Stimulated activated CD4-positive, alpha-beta T cell treated with anti-CD3 and anti-CD28 coated beads, TNF-alpha, amount 100 ng/mL, for 48 hours (primary cell): ENCODE results near the gene TSKU.

Source experiments
- DNase-seq, 3 donors: peaks; one replicate each; pipeline ENCODE4 v3.0.0-alpha.2; 2020; ENCODE audit warnings: low read depth in 3 of 3

Gene TSKU

DNA sequence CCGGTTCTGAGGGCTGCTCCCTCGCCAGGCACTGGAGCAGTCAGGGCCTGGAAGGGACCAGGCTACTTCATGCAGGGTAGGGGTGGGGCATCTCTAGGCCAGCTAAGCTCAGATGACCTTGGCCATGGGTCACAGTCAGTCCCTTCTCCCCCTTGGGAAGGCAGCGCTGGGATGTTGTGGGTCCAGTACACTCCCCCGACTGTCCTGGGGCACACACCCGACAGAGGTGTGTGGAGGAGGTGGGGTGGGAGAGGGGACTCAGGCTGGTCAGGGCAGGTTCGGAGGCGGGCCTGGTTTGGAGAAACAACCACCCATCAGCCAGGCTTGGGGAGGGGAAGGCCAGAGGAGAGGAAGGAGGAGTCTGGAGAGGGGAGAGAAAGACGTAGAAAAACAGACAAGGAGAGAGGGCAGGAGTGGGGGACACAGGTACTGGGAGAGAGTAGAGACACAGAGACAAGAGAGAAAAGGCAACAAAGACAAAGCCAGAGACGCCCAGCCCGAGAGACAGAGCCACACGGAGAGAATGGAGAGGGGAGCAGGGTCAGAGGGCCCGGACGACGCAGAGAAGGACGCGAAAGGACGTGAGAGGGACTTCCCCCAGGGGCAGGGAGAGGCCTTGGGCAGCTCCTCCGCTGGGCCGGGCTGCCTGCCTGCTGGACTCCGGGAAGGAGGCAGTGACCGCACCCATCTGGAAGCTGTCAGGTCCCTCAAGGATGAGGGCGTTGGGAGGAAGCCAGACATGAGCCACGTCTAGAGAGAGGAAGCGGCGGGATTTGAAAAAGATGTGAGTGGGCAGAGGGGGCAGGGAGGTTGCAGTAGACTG, 30.6 kb upstream of the TSKU start:
- DNase-seq, result no peak

DNA sequence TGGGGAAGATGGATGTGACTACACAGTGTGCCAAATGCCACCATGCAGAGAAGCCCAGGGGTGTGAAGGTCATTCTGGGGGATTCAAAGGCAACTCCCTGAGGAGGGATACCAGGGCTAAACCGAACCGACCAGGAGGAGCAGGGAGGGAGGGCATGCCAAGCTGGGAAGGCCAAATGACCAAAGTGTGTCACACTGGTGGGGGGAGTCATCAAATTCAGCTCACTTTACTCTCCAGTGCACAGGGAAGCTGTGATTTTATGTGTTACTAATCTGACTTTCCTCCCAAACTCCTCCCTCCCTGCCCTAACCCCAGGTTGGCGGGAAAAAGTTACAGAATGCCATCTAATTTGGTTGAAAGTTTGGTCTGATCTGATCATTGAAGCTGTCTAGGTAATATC, 29.7 kb upstream of the TSKU start:
- no peak for DNase-seq

DNA sequence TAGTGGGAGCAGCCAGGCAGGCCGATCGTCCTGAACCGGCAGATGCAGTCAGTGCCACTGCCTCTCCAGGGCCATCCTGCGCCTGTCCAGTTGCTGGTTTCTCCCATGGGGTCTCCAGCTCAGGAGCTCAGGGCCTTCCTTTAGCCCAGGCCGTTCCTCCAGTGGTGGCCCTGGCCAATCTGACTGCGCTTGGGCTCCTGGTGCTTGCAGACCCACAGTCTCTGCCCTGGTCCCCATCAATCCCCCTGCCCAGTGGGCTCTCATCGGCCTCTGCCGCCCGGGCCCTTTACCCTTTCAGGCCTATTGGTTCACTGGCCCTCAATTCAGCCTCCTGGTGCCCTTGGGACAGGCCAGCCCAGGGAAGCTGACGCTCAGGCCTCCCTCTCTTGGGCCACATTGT, 29.2 kb upstream of the TSKU start:
- DNase-seq, result no peak

DNA sequence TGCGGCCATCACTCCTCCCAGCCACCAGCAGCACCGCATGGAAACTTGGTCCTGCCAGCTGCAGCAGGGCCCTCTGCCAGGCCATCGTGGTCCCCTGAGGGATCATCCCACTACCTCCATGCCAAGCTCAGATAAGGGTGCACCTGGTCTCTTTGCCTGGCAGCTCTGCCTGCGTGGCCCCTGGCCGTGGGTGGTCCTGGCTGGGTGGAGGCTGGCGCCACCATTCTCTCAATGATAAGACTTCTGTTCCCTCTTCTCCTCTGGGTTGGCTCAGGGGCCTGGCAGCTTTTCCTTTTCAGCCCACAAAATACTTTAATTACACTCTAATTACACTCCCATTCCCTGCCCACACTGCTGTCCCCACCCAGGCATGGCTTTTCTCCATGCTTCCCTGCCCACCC, 26.8 kb upstream of the TSKU start:
- DNase-seq, result no peak

DNA sequence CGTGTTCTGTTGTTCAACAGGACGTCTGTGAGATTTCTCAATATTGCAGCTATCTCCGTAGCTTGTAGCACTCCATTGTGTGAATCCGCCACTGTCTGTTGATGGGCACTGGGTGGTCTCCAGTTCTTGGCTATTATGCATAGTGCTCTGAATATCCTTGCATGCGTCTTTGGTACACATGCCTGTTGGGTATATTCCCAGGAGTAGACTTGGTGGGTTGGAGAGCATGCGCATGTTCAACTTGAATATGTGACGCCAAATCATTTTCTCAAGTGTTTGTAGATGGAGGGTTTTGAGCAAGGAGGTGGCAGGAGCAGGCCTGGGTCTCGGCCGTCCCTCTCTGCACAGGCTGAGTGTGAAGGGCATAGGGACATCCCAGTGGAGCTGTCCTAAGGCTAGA, 24.8 kb upstream of the TSKU start:
- no peak for DNase-seq

DNA sequence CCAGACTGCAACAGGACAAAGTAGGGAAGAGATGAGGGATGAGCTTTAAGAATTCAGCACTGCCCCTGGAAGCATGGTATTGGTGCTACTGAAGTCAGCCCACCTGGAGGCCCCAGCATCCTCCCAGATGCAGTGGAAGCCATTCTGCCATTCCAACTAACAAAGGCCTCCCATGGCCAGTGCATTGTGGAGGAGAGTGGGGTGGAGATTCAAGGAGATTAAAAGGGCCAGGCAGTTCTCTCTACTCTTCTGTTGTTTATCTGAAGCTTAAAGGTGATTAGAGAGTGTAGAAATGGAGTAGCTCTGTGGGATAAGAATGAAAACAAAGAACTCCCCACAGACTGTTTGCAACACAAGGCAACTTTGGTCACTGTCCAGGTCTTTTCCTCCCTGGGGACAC, 24.1 kb upstream of the TSKU start:
- no peak for DNase-seq

DNA sequence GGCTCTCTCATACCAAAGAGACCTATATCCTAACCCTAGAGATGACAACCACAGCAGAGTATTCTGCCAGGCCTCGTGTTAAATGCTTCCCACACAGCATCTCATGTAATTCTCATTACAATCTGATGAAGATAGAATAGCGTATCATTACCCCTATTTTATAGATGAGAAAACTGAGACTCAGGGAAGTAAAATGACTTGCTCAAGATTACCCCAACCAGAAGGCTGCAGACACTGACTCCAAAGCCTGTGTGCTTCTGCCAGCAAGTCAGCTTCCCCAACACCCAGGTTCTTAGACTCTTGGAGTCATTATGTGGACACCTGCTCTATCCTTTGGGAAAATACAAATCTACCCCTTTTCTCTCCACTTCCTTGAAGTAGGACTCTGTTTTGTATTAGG, 23.6 kb upstream of the TSKU start:
- no peak for DNase-seq

DNA sequence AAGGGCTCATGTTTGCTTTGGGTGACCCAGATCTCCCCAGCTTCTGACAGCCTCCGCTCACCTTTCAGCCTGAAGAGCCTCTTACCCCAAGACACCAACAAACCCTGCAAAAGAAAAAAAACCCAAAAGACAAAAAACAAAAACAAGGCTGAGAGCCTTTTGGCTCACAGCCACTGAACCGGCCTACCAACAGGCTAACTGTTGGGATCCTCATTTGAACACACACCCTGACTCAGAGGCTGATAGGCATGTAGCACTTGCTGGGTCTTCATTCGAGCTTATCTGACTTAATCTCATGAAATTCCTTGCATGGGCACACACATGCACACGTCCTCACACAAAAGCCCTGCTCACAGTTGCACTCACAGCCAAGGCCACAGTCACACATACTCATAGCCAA, 22.9 kb upstream of the TSKU start:
- DNase-seq, result no peak

DNA sequence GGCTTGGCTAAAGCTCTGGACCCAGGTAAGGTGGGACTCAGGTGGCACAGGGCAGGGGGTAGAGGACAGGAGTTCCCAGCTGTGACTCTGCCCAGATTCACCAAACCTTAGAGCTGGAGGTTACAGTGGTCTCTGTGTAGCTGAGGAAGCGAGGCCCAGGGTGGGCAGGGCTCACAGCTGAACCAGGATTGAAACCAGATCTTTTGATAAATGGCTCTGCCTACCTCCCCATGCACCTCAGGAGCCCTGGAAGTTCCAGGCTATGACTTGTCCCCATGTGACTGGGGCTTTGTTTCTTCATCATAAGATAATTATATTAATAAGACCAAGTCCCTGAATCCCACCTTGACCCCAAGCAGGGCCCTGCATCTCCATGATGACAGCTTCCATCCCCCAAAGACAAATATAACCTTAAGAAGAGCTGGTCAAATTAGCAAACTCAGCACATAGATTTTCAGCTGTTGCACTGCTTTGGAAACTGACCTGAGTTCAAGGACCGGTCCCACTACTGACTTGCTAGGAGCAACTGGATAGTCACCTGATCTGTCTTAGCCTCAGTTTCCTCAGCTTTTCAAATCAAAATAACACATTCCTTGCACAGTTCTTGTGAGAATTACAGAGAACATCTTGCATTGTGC, 21.3 kb upstream of the TSKU start:
- no peak for DNase-seq

DNA sequence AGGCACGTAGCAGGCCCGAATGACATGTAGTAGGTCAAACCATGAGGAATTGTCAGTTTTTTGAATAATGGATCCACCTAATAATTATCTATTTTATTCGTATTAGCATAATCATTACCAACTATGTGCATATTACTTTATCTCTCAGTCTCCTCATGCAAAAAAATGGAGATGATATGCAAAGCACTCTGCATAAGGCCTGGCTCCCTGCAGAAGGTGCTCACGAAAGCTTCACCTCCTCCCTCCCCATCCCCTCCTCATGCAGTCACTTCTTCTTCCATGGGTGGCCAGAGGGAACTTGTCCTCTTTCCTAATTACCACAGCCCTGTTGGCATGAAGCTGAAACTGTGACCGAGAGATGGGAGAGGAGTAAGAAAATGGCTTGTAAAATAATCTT, 20.8 kb upstream of the TSKU start:
- DNase-seq, result no peak

DNA sequence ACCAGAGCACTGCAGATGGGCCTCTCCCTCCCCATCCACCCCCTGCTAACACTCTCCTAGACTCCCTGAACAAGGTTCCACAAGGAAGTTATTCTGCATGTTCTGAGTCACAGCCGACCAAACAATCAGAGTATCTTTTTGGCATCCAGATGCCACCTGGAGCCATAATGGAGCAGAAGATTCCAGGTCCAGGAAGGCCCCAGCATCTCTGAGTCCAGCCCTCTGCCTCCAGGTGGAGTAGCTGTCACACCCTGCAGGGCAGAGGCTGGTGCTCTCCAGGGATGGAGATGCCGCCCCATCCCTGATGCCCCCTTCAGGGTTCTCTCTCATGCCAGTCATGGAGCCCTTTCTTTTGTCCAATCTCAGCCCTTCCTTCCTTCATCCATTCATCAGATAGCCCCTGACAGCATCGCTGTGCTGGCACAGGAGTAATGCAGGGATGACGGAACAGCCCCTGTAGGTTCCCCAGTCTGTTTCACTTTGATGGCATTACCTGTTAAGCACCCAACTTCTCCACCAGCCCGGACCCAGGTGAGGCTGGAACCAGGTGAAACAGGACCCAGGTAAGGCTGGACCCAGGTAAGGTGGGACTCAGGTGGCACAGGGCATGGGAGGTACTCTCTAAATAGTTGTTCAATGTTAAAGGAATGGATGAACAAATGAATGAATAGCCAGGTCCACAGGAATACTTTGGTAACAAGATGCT, 20.1 kb upstream of the TSKU start:
- no peak for DNase-seq

DNA sequence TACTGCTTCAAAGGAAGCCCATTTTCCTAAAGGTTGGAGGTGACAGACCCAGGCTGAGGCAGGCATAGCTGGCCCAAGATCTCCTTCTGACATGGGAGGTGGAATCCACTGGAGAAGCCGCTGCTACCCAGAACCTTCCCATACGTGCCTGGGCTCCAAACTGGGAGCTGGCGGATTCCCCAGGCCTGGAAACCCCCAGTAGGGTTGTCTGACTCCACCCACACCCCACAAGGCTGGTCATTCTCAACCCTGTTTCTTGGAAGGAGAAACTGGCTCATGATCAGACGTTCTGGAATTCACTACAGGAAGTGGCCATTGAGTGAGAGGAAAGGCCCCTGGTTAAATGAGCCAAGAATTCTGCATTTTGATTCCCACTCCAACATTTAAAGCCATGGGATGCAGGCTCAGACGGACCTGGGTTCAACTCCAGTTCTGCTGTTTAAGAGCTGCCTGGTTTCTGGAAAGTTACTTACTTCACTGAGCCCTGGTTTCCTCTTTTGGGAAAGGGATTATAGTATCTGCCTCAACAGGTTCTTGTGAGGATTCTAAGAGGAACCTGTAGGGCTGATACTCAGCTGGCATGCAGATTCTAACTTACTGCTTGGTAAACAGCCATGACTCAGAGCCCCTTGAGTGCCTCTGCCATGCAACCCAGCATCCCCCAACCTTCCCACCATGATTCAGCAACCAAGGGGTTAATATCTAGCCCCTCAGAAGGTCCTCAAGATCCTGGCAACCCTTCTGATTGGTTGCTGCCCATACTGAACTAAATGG, 19.4 kb upstream of the TSKU start:
- no peak for DNase-seq

DNA sequence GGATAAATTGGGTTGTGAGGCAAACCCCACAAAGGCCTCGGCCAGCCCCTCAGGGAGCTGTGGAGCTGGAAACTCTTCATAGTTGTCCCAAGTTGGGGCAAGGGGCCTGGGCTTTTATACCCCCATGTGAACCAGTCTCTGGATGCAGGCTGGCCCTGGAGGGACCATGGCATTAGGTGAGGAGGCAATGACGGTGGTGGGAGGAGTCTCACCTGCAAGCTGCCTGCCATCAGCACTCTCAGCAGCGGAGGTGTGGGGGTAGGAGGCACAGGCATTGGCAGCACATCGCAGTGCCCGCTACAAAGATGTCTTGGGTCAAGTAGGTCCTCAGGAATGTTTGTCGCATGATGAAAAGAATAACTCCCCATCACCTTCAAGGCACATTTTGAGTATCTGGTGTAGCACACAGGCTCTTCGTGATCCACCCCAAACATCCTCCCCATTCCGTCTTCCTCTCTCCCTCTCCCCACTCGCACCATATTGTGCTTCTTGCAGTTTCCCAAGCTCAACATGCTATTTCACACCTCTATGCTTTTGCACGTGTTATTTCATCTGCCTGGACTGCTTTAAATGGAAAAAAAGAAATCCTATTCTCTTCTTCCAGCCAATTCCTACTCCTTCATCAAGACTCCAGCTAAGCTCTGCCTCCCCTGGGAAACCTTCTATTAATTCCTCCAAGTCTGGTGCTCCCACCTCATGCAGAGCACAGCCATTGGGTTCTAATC, 18.1 kb upstream of the TSKU start:
- DNase-seq, result no peak

DNA sequence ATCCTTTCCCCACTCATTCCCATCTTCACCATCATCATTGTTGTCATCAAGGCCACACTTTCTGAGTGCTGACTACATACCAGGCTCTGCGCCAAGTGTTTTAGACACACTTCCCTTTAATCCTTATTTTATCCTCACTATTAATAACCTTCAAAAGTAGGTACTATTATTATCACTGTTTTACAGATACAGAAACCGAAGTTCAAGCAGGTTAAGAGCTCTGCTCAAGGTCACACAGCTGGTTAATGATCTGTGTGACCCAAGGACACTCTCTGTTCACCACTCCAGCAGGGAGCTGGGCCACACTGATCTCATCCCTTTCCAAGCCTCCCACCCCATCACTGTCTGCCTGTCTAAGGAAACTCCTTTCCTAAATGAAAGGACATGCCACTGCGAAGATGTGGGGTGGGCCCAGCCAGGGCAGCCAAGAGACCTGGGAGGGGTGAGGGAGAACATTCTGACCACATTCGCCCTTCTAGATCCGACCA, 17.2 kb upstream of the TSKU start:
- no peak for DNase-seq

DNA sequence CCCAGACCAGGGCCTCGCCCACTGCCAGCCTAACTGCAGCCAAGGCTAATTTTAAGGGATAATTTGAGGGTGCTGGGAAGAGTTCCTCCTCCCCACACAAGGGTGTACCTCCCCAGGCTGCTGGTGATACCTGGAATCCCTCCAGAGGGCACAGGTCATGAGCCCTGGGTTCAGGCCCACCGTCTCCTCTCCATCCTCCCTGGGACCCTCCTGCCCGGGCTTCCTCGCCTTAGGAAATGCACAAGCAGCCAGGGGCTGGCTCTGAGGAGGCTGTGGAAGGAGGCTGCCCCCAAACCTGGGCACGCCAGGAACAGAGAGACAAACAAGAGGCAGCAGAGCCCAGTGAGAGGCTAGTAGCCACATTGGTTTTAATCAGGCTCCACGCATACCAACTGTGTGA, 16.6 kb upstream of the TSKU start:
- DNase-seq, result no peak

DNA sequence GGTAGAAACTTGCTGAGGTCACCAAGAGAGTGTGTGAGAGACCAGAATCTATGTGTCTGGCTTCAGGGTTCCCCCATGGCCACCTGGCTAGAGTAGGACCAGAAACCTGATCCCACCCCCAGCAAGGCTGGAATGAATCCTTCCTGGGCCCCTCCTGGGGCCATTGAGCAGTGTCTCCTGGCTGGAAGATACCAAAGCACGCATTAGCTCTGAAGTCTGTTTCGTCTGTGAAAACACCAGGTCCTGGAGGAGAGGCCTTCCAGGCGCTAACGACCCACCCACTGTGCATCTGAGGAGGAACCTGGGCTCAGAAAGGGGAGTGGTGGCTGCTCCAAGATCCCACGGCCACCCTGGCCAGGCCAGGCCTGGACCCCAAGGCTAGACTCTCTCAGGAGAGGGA, 15.5 kb upstream of the TSKU start:
- DNase-seq, result no peak

DNA sequence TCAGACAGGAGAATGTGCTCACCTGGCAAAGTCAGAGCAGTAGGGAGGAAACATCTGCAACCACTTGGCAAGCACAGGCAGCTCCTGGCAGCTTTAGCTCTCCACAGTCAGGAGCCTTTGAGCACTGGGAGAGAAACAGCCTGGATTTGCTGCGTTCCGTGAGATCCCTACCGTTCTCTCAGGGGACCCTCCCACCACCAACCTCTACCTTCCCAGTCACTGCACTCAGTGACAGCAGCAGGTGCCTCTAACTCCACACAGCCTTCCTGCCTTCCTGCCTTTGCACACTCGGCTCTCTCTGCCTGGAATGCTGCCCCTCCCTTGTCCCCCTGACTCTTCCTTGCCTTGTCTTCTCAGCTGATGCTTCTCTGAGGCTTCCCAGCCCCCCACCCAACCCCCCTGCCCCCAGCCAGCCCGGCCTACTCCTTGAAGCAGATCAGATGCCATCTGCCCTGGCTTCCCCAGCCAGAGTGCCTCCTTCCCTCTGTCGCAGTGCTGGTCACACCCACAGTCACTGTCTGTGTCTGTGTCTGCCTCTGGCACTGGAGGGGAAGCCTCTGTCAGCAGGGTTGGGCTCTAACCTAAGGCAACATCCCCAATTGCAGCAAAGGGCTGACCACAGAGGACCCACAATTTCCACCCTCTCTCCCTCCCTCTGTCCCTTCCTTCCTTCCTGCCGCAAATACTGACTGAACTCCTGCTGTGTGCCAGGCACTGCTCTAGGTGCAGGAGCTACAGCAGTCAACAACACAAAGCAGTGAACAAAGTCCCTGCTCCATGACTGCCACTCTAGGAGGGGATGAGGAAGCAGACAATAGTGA, 14.9 kb upstream of the TSKU start:
- no peak for DNase-seq

DNA sequence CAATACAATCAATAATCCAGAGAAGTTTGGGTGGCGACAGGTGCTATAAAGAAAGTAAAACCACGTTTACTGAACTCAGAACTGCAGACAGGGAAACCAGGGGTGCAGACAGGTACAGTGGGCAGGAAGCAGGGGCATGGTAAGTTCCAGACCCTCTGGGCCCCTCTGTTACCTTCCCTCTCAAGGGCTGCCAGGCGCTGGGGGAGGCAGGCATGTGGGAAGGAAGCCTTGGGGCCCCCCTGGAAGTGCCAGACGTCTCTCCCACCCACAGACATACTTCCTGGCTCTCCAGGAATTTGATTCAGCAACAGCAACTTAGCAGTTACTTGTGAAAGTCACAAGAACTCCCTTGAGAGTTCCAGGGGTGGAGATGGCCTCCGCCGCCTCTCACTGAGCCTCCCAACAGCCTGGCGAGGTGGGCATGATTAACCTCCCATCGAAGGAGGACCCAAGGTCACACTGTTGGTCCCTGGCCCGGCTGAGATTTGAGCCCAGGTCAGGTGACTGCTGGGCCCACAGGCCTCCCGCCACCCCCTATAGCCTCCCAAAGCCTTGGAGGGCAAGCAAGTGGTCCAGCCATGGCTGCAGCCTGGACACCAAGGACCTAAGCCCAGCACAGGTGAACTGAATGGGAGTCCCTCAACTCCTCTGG, 14.1 kb upstream of the TSKU start:
- no peak for DNase-seq

DNA sequence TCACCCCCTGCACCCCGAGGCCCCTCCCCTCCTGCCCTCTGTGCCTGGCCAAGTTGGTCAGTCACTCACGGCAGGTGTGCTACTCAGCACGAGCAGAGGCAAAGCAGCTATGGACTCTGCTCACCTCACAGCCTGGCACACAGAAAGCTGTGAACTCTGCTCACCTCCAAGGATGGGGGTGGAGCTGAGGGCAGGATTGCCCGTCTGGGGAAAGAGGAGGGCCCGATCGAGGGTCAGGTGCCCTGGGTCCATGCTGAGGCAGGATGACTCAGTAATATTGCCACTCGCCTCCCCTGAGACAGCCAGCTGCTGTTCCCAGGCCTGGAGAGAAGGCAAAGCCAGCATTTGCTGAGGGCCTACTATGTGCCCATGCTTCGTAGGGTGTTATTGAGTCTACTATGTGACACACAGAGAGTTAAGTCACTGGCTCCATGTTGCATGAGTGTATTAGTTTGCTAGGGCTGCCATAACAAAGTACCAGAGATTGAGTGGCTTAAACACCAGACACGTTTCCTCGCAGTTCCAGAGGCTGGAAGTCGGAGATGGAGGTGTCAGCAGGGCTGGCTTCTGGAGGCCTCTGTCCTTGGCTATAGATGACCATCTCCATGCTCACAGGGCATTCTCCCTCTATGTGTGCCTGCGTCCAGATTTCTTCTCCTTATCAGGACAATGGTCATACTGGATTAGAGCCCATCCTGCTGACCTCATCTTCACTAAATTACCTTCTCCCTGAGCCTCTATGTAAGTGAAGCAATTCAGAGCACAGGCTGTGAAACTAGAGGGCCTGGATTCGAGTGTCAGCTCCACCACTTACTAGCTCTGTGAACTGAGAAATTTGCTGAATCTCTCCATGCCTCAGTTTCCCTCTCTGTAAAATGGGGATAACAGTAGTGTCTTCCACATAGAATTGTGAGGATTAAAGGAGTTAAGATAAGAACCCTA, 13.2 kb upstream of the TSKU start:
- no peak for DNase-seq
